Spinal cord (tissue), 10 donors: ENCODE results near the gene SIMC1. TPM values are rescaled to one million over a fixed set of nuclear protein-coding genes. Genes with fewer than 3 reads are reported as not detected.

Source experiments
- DNase-seq, 6 donors: peaks; one replicate each; pipeline versions ENCODE4 v3.0.0 to v3.0.0-alpha.2; 2013 to 2015; ENCODE audit warnings: low spot score in 6 of 6, low read depth in 4 of 6
- H3K27ac ChIP-seq: one replicate; pipeline ENCODE4 v1.5.1; 2013; ENCODE audit warnings: low read depth, low read length, control low read depth
- H3K27me3 ChIP-seq: one replicate; pipeline ENCODE4 v1.6.1; 2013; ENCODE audit warnings: low read length; ENCODE audit not compliant: control insufficient read depth, insufficient read depth
- H3K36me3 ChIP-seq: one replicate; pipeline ENCODE4 v1.6.1; 2013; ENCODE audit warnings: low read length; ENCODE audit not compliant: control insufficient read depth, insufficient read depth
- H3K4me1 ChIP-seq: one replicate; pipeline ENCODE4 v1.6.1; 2013; ENCODE audit warnings: low read length; ENCODE audit not compliant: control insufficient read depth, insufficient read depth
- H3K4me3 ChIP-seq: one replicate; pipeline ENCODE4 v1.5.1; 2013; ENCODE audit warnings: low read depth, low read length, control low read depth
- H3K9me3 ChIP-seq: one replicate; pipeline ENCODE4 v1.6.1; 2013; ENCODE audit warnings: low read length; ENCODE audit not compliant: control insufficient read depth, insufficient read depth
- WGBS: methylation state at CpG from one replicate; pipeline ENCODE4 v1.1.5; 2013; ENCODE audit warnings: missing lambda C conversion rate; ENCODE audit not compliant: insufficient coverage; 5-methylcytosine and 5-hydroxymethylcytosine counted together
- polyA plus RNA-seq, 2 donors: library from polyadenylated mRNA; unstranded; fragments of 120-200 nt; gene quantifications; one replicate each; pipeline ENCODE4 v1.2.1, GENCODE V29; 2013; ENCODE audit not compliant: insufficient read length in 2 of 2
- total RNA-seq, 2 donors: library from RNA; depleted of rRNA in 1 of 2; stranded (reverse); fragments of 120-200 nt in 1 of 2; fragments of >200 nt in 1 of 2; gene quantifications; one replicate each; pipeline versions ENCODE4 v1.2.3 to v1.2.4, GENCODE V29; 2013 to 2014
- donor health status: healthy.

Gene SIMC1
- total and polyA plus RNA-seq, 4 donors: 12.7 to 29.2 (median 22.7) TPM

- Histone ChIP-seq H3K27me3 (no peaks in the 10 kb centered on the region), H3K4me3 (no peak overlapping the region), H3K9me3 (no peaks in the 10 kb centered on the region), H3K27ac (no peak overlapping the region), H3K36me3 (peaks cover 42% of the 10 kb centered on the region), H3K4me1 (peaks cover 11% of the 10 kb centered on the region)
- no peak for DNase-seq
- WGBS: 93% methylated on average over 8 of the region's 8 CpGs
These were observed 146.2 kb downstream of the SIMC1 start for GRCh38 chr5:176384366-176384930.

- no peaks in the 10 kb centered on the region for H3K9me3 ChIP-seq
- H3K27me3 ChIP-seq: no peaks in the 10 kb centered on the region
- WGBS: 98% methylated on average over 9 of the region's 12 CpGs
- no peak for DNase-seq
- peaks cover 42% of the 10 kb centered on the region for H3K36me3 ChIP-seq
- H3K4me3 ChIP-seq: no peak overlapping the region
- no peak overlapping the region for H3K27ac ChIP-seq
- peaks cover 16% of the 10 kb centered on the region for H3K4me1 ChIP-seq
These were observed 146.8 kb downstream of the SIMC1 start for GRCh38 chr5:176384991-176385390.

- Histone ChIP-seq H3K36me3 (peaks cover 53% of the 10 kb centered on the region), H3K27ac (no peak overlapping the region), H3K4me3 (no peak overlapping the region), H3K4me1 (peaks cover 17% of the 10 kb centered on the region), H3K27me3 (no peaks in the 10 kb centered on the region), H3K9me3 (no peaks in the 10 kb centered on the region)
- no peak for DNase-seq
- WGBS: no CpG with 5 or more reads among the region's 1 CpG
These were observed 148.3 kb downstream of the SIMC1 start for GRCh38 chr5:176386491-176386890.

- no peak overlapping the region for H3K27ac ChIP-seq
These were observed 149.2 kb downstream of the SIMC1 start for GRCh38 chr5:176387384-176387925.

GRCh38 chr5:176388003-176388443, 149.8 kb downstream of the SIMC1 start:
- peak in 2 of 6 donors; percentile 21 to 43 for DNase-seq
- 0% methylated on average over 29 of the region's 29 CpGs for WGBS
- Histone ChIP-seq H3K4me1 (peaks cover 17% of the 10 kb centered on the region), H3K4me3 (peak overlapping the region; percentile 94), H3K27me3 (no peaks in the 10 kb centered on the region), H3K9me3 (no peaks in the 10 kb centered on the region), H3K27ac (peak overlapping the region; percentile 99), H3K36me3 (peaks cover 54% of the 10 kb centered on the region)

More at GRCh38 chr5:176387384-176387925, 149.2 kb downstream of the SIMC1 start:
- H3K36me3 ChIP-seq: peaks cover 54% of the 10 kb centered on the region
- DNase-seq: no peak
- H3K27me3 ChIP-seq: no peaks in the 10 kb centered on the region
- WGBS: 12% methylated on average over 5 of the region's 8 CpGs
- H3K4me3 ChIP-seq: peak overlapping the region; percentile 94
- no peaks in the 10 kb centered on the region for H3K9me3 ChIP-seq
- H3K4me1 ChIP-seq: peaks cover 17% of the 10 kb centered on the region

- no peaks in the 10 kb centered on the region for H3K9me3 ChIP-seq
- H3K4me3 ChIP-seq: peak within 1 kb of the TSS; percentile 94
- peak within 1 kb of the TSS; percentile 99 for H3K27ac ChIP-seq
- H3K36me3 ChIP-seq: peaks cover 51% of the 10 kb centered on the region
- H3K27me3 ChIP-seq: no peaks in the 10 kb centered on the region
- H3K4me1 ChIP-seq: peaks cover 17% of the 10 kb centered on the region
- DNase-seq: peak; percentile 97 to 100 (median 99)
- 0% methylated on average over 42 of the region's 47 CpGs for WGBS
These were observed 150.4 kb downstream of the SIMC1 start, which contains the start of the genes HIGD2A and NOP16 for GRCh38 chr5:176388444-176389134. HIGD2A (plus strand) TSS chr5:176388751; CDS start chr5:176388820, 69 bp downstream. NOP16 (minus strand) TSS chr5:176388598; CDS start chr5:176388539, 59 bp downstream.

- Histone ChIP-seq H3K4me1 (peaks cover 17% of the 10 kb centered on the region), H3K9me3 (no peaks in the 10 kb centered on the region), H3K36me3 (peaks cover 51% of the 10 kb centered on the region), H3K27ac (peak overlapping the region; percentile 99), H3K27me3 (no peaks in the 10 kb centered on the region), H3K4me3 (peak overlapping the region; percentile 94)
- 17% methylated on average over 28 of the region's 41 CpGs for WGBS
- DNase-seq: no peak
These were observed 151.2 kb downstream of the SIMC1 start for GRCh38 chr5:176389135-176390123.

GRCh38 chr5:176391479-176391878, 153.3 kb downstream of the SIMC1 start:
- Histone ChIP-seq H3K4me3 (no peak overlapping the region), H3K9me3 (no peaks in the 10 kb centered on the region), H3K4me1 (peaks cover 17% of the 10 kb centered on the region), H3K27ac (no peak overlapping the region), H3K36me3 (peaks cover 55% of the 10 kb centered on the region), H3K27me3 (no peaks in the 10 kb centered on the region)
- 93% methylated on average over 4 of the region's 4 CpGs for WGBS
- no peak for DNase-seq

GRCh38 chr5:176391999-176392398, 153.8 kb downstream of the SIMC1 start:
- 86% methylated on average over 1 of the region's 4 CpGs for WGBS
- peaks cover 17% of the 10 kb centered on the region for H3K4me1 ChIP-seq
- H3K36me3 ChIP-seq: peaks cover 60% of the 10 kb centered on the region
- H3K27me3 ChIP-seq: no peaks in the 10 kb centered on the region
- no peaks in the 10 kb centered on the region for H3K9me3 ChIP-seq
- DNase-seq: no peak
- no peak overlapping the region for H3K27ac ChIP-seq
- no peak overlapping the region for H3K4me3 ChIP-seq
